Parathyroid adenoma (tissue), 2 donors: ENCODE measurements around the gene AMER2.

Experiments used
- H2AFZ ChIP-seq: fragments of 300-600 bp; sonication (generic); one replicate; pipeline ENCODE4 v1.7.0; 2017; ENCODE audit warnings: antibody characterized with exemption, mild to moderate bottlenecking
- H3K27ac ChIP-seq: fragments of 300-600 bp; sonication (generic); one replicate; pipeline ENCODE4 v1.7.0; 2017
- H3K27me3 ChIP-seq: fragments of 300-600 bp; sonication (generic); one replicate; pipeline ENCODE4 v1.7.0; 2017; ENCODE audit warnings: low read length; ENCODE audit not compliant: control insufficient read depth, insufficient read depth
- H3K36me3 ChIP-seq: fragments of 300-600 bp; sonication (generic); one replicate; pipeline ENCODE4 v1.7.0; 2017; ENCODE audit warnings: low read length; ENCODE audit not compliant: control insufficient read depth, insufficient read depth
- H3K4me1 ChIP-seq: fragments of 300-600 bp; sonication (generic); one replicate; pipeline ENCODE4 v1.7.0; 2017; ENCODE audit warnings: control low read depth
- H3K4me2 ChIP-seq: fragments of 300-600 bp; sonication (generic); one replicate; pipeline ENCODE4 v1.7.0; 2017; ENCODE audit warnings: low read length
- H3K4me3 ChIP-seq: fragments of 300-600 bp; sonication (generic); one replicate; pipeline ENCODE4 v1.7.0; 2017; ENCODE audit warnings: low read depth, low read length
- H3K79me2 ChIP-seq: fragments of 300-600 bp; sonication (generic); one replicate; pipeline ENCODE4 v1.7.0; 2017; ENCODE audit warnings: control low read depth
- H3K9ac ChIP-seq: fragments of 300-600 bp; sonication (generic); one replicate; pipeline ENCODE4 v1.7.0; 2017; ENCODE audit warnings: mild to moderate bottlenecking
- H3K9me3 ChIP-seq: fragments of 300-600 bp; sonication (generic); one replicate; pipeline ENCODE4 v1.7.0; 2017; ENCODE audit warnings: low read length; ENCODE audit not compliant: control insufficient read depth
- CTCF ChIP-seq: fragments of 300-600 bp; sonication (generic); IDR thresholded peaks from one replicate; pipeline ENCODE4 v1.7.0; 2017; ENCODE audit warnings: antibody characterized with exemption, mild to moderate bottlenecking
- donor health status: primary hyperparathyroidism.

The AMER2 gene

GRCh38 chr13:25179832-25180774, 8.0 kb upstream of the AMER2 start:
- Histone ChIP-seq H3K4me1 (no peaks in the 10 kb centered on the region), H2AFZ (no peak overlapping the region), H3K36me3 (no peaks in the 10 kb centered on the region), H3K27me3 (no peaks in the 10 kb centered on the region), H3K4me2 (no peak overlapping the region), H3K9me3 (no peaks in the 10 kb centered on the region), H3K79me2 (no peaks in the 10 kb centered on the region), H3K27ac (no peak overlapping the region), H3K4me3 (no peak overlapping the region), H3K9ac (no peak overlapping the region)
- no peak for TF ChIP-seq CTCF

GRCh38 chr13:25179011-25179410, 6.9 kb upstream of the AMER2 start:
- H3K9ac ChIP-seq = no peak overlapping the region
- H3K4me2 ChIP-seq = no peak overlapping the region
- H3K27me3 ChIP-seq = no peaks in the 10 kb centered on the region

GRCh38 chr13:25178070-25178469, 6.0 kb upstream of the AMER2 start:
- Histone ChIP-seq H3K27me3 (no peaks in the 10 kb centered on the region), H3K27ac (no peak overlapping the region), H3K9me3 (no peaks in the 10 kb centered on the region), H3K9ac (no peak overlapping the region), H3K4me2 (no peak overlapping the region), H3K4me3 (no peak overlapping the region), H2AFZ (no peak overlapping the region), H3K79me2 (no peaks in the 10 kb centered on the region), H3K4me1 (no peaks in the 10 kb centered on the region), H3K36me3 (no peaks in the 10 kb centered on the region)
- TF ChIP-seq CTCF = no peak

More at GRCh38 chr13:25179011-25179410, 6.9 kb upstream of the AMER2 start:
- H3K4me1 ChIP-seq = no peaks in the 10 kb centered on the region
- no peak overlapping the region for H2AFZ ChIP-seq
- H3K27ac ChIP-seq = no peak overlapping the region
- H3K4me3 ChIP-seq = no peak overlapping the region
- TF ChIP-seq CTCF = no peak
- H3K36me3 ChIP-seq = no peaks in the 10 kb centered on the region
- no peaks in the 10 kb centered on the region for H3K9me3 ChIP-seq
- no peaks in the 10 kb centered on the region for H3K79me2 ChIP-seq

GRCh38 chr13:25177636-25178035, 5.5 kb upstream of the AMER2 start:
- TF ChIP-seq CTCF = no peak
- H3K27ac ChIP-seq = no peak overlapping the region
- H3K36me3 ChIP-seq = no peaks in the 10 kb centered on the region
- H3K79me2 ChIP-seq = no peaks in the 10 kb centered on the region
- no peak overlapping the region for H3K4me2 ChIP-seq
- H3K4me1 ChIP-seq = no peaks in the 10 kb centered on the region
- H3K9me3 ChIP-seq = no peaks in the 10 kb centered on the region
- no peaks in the 10 kb centered on the region for H3K27me3 ChIP-seq
- no peak overlapping the region for H3K9ac ChIP-seq
- H2AFZ ChIP-seq = no peak overlapping the region
- H3K4me3 ChIP-seq = no peak overlapping the region

- TF ChIP-seq CTCF = no peak
- H3K27me3 ChIP-seq = no peaks in the 10 kb centered on the region
- H3K79me2 ChIP-seq = no peaks in the 10 kb centered on the region
- no peaks in the 10 kb centered on the region for H3K36me3 ChIP-seq
- no peak overlapping the region for H3K4me3 ChIP-seq
- no peak overlapping the region for H3K27ac ChIP-seq
- no peak overlapping the region for H3K9ac ChIP-seq
- no peaks in the 10 kb centered on the region for H3K9me3 ChIP-seq
- no peak overlapping the region for H3K4me2 ChIP-seq
- no peaks in the 10 kb centered on the region for H3K4me1 ChIP-seq
- no peak overlapping the region for H2AFZ ChIP-seq
Measured at GRCh38 chr13:25177012-25177411, 4.9 kb upstream of the AMER2 start.
